Epithelial cell of proximal tubule (primary cell): ENCODE measurements around the gene PRKCE. TPM values are rescaled to one million over a fixed set of nuclear protein-coding genes. Genes with fewer than 3 reads are reported as not detected.

Source experiments
- DNase-seq: peaks from one replicate; pipeline ENCODE4 v3.0.0-alpha.2; 2011; ENCODE audit warnings: low read depth
- H3K4me3 ChIP-seq: 2 replicates; pipeline ENCODE4 v1.5.1; 2011; ENCODE audit warnings: low read depth, mild to moderate bottlenecking, low read length
- CTCF ChIP-seq: conservative IDR thresholded peaks from 2 replicates; pipeline ENCODE4 v1.5.1; 2012; ENCODE audit warnings: low read depth, mild to moderate bottlenecking, low read length
- total RNA-seq: library from RNA; depleted of rRNA; stranded (reverse); fragments of >200 nt; gene quantifications from 2 replicates; pipeline ENCODE4 v1.2.3, GENCODE V29; 2015

Gene PRKCE
- total RNA-seq, 1 donor from 2014 or later = 2.5 TPM

- no peak overlapping the region for H3K4me3 ChIP-seq
- TF ChIP-seq CTCF = no peak
- DNase-seq = no peak
Observed at GRCh38 chr2:45918463-45919159, 267.1 kb downstream of the PRKCE start.

- no peak for TF ChIP-seq CTCF
- no peak overlapping the region for H3K4me3 ChIP-seq
- DNase-seq = no peak
Observed at GRCh38 chr2:45919160-45919650, 267.7 kb downstream of the PRKCE start.

- no peak for DNase-seq
- H3K4me3 ChIP-seq = no peak overlapping the region
- TF ChIP-seq CTCF = no peak
Observed at GRCh38 chr2:45919711-45920111, 268.2 kb downstream of the PRKCE start.

GRCh38 chr2:45921921-45922320, 270.4 kb downstream of the PRKCE start:
- DNase-seq = no peak
- no peak for TF ChIP-seq CTCF
- no peak overlapping the region for H3K4me3 ChIP-seq

- no peak for DNase-seq
- no peak for TF ChIP-seq CTCF
- no peak overlapping the region for H3K4me3 ChIP-seq
Observed at GRCh38 chr2:45922577-45922988, 271.1 kb downstream of the PRKCE start.

- H3K4me3 ChIP-seq = no peak overlapping the region
- no peak for TF ChIP-seq CTCF
- DNase-seq = no peak
Observed at GRCh38 chr2:45923701-45924100, 272.2 kb downstream of the PRKCE start.

GRCh38 chr2:45925026-45925425, 273.6 kb downstream of the PRKCE start:
- no peak overlapping the region for H3K4me3 ChIP-seq
- TF ChIP-seq CTCF = no peak
- no peak for DNase-seq
